Transverse colon (tissue), 4 donors: ENCODE measurements around the gene DNAH1.

Experiments
- CTCF ChIP-seq, 5 experiments: fragments of 200-600 bp in 3 of 5; fragments of 450-650 bp in 2 of 5; sonication (generic) in 3 of 5; IDR thresholded peaks; 1 replicate in 2 of 5; 2 replicates in 3 of 5; pipeline ENCODE4 v1.5.1; 2016 to 2017; ENCODE audit warnings: antibody characterized with exemption in 5 of 5, inconsistent platforms in 3 of 5, mild to moderate bottlenecking in 2 of 5, moderate library complexity in 1 of 5
- EP300 ChIP-seq: sonication (generic); formaldehyde crosslinking; IDR thresholded peaks from one replicate; pipeline ENCODE4 v1.6.1; 2017; ENCODE audit warnings: antibody characterized with exemption, low read depth
- POLR2A ChIP-seq: fragments of 450-650 bp; IDR thresholded peaks from one replicate; pipeline ENCODE4 v1.6.1; 2016; ENCODE audit warnings: antibody characterized with exemption, mild to moderate bottlenecking, moderate library complexity
- POLR2AphosphoS5 ChIP-seq, 3 donors: sonication (generic); formaldehyde crosslinking; IDR thresholded peaks; one replicate each; pipeline ENCODE4 v1.6.1; 2016; ENCODE audit warnings: antibody characterized with exemption in 3 of 3

- no peak for TF ChIP-seq CTCF (IDR thresholded peaks at IDR 0.05)
- TF ChIP-seq POLR2A = no peak
- TF ChIP-seq POLR2AphosphoS5 (IDR thresholded peaks at IDR 0.05) = no peak
- no peak for TF ChIP-seq EP300
These were observed 113.8 kb downstream of the DNAH1 start for GRCh38 chr3:52429779-52430415.
